8988T (cell line): ENCODE data around the gene PRMT1.
"Not testable (repeated sequence)": the region's sequence is repeated elsewhere in the genome, so short reads cannot be mapped to it uniquely, and the experiment has no call there.

ENCODE experiments used
- DNase-seq: peaks from one replicate; pipeline ENCODE4 v3.0.0; 2011

The PRMT1 gene

GRCh38 chr19:49677231-49677900 lies at the start of gene PRMT1:
Gene PRMT1 (plus strand): TSS chr19:49677271. CDS start chr19:49677281, 10 bp downstream.
- peak; percentile 25 for DNase-seq

- no peak for DNase-seq
These were observed 47.4 kb upstream of the PRMT1 start for GRCh38 chr19:49629659-49630058.

- no peak for DNase-seq
These were observed 46.0 kb upstream of the PRMT1 start for GRCh38 chr19:49631014-49631588.

- no peak for DNase-seq
These were observed 45.4 kb upstream of the PRMT1 start for GRCh38 chr19:49631610-49632192.

- no peak for DNase-seq
These were observed 44.5 kb upstream of the PRMT1 start for GRCh38 chr19:49632576-49632975.

- DNase-seq = not testable (repeated sequence)
These were observed 43.8 kb upstream of the PRMT1 start for GRCh38 chr19:49633273-49633672.

- DNase-seq = no peak
These were observed 41.4 kb upstream of the PRMT1 start for GRCh38 chr19:49635530-49636232.

GRCh38 chr19:49636233-49636932 lies 40.7 kb upstream of the PRMT1 start:
- no peak for DNase-seq

- peak; percentile 75 for DNase-seq
These were observed 39.0 kb upstream of the PRMT1 start for GRCh38 chr19:49637821-49638738.

- DNase-seq = no peak
These were observed 37.5 kb upstream of the PRMT1 start for GRCh38 chr19:49639401-49640112.

- DNase-seq = peak; percentile 83
These were observed 36.8 kb upstream of the PRMT1 start, which contains the start of gene RRAS for GRCh38 chr19:49640113-49640898. Gene RRAS (minus strand): TSS chr19:49640143. CDS start chr19:49640098, 45 bp downstream.

- DNase-seq = peak; percentile 84
These were observed 35.2 kb upstream of the PRMT1 start, which contains the start of gene SCAF1 for GRCh38 chr19:49641688-49642491. Gene SCAF1 (plus strand): TSS chr19:49642209. CDS start chr19:49645027, 2,818 bp downstream.

- DNase-seq = no peak
These were observed 34.5 kb upstream of the PRMT1 start for GRCh38 chr19:49642492-49643035.

- DNase-seq = no peak
These were observed 33.6 kb upstream of the PRMT1 start for GRCh38 chr19:49643466-49643865.

GRCh38 chr19:49645592-49645991 lies 31.5 kb upstream of the PRMT1 start:
- DNase-seq = no peak

- no peak for DNase-seq
These were observed 31.1 kb upstream of the PRMT1 start for GRCh38 chr19:49645995-49646394.

- no peak for DNase-seq
These were observed 30.5 kb upstream of the PRMT1 start for GRCh38 chr19:49646586-49646985.

GRCh38 chr19:49651029-49651819 lies 25.8 kb upstream of the PRMT1 start:
- no peak for DNase-seq
